NCI-H2227 (cell line): ENCODE measurements around the gene DBET.
"Not testable (repeated sequence)": the region's sequence is repeated elsewhere in the genome, so short reads cannot be mapped to it uniquely, and the experiment has no call there.

Source experiments
- DNase-seq: peaks from one replicate; lab custom pipeline; 2025; ENCODE audit not compliant: unreplicated experiment; lab: John Stamatoyannopoulos, UW

DBET gene

GRCh38 chr4:190049378-190050239 lies 14.7 kb upstream of the DBET start:
- DNase-seq = not testable (repeated sequence)

- DNase-seq = not testable (repeated sequence)
Observed at GRCh38 chr4:190058997-190059396, 5.3 kb upstream of the DBET start.

- DNase-seq = not testable (repeated sequence)
Observed at GRCh38 chr4:190064805-190065204, 503 bp downstream of the DBET start.

- not testable (repeated sequence) for DNase-seq
Observed at GRCh38 chr4:190068351-190068750, 4.0 kb downstream of the DBET start.

- DNase-seq = not testable (repeated sequence)
Observed at GRCh38 chr4:190093052-190093451, 28.8 kb downstream of the DBET start.

- DNase-seq = not testable (repeated sequence)
Observed at GRCh38 chr4:190094031-190094430, 29.7 kb downstream of the DBET start.

GRCh38 chr4:190095335-190095734 lies 31.0 kb downstream of the DBET start:
- not testable (repeated sequence) for DNase-seq

GRCh38 chr4:190099605-190100004 lies 35.3 kb downstream of the DBET start:
- DNase-seq = not testable (repeated sequence)

GRCh38 chr4:190101525-190101924 lies 37.2 kb downstream of the DBET start:
- not testable (repeated sequence) for DNase-seq

GRCh38 chr4:190106191-190106590 lies 41.9 kb downstream of the DBET start:
- DNase-seq = not testable (repeated sequence)

GRCh38 chr4:190106611-190107480 lies 42.5 kb downstream of the DBET start:
- DNase-seq = not testable (repeated sequence)

- DNase-seq = not testable (repeated sequence)
Observed at GRCh38 chr4:190107766-190108485, 43.6 kb downstream of the DBET start.

- DNase-seq = not testable (repeated sequence)
Observed at GRCh38 chr4:190108756-190109155, 44.5 kb downstream of the DBET start.

GRCh38 chr4:190109390-190110011 lies 45.2 kb downstream of the DBET start:
- DNase-seq = not testable (repeated sequence)

- DNase-seq = not testable (repeated sequence)
Observed at GRCh38 chr4:190110033-190110432, 45.7 kb downstream of the DBET start.

GRCh38 chr4:190110570-190111295 lies 46.4 kb downstream of the DBET start:
- DNase-seq = not testable (repeated sequence)

- DNase-seq = not testable (repeated sequence)
Observed at GRCh38 chr4:190112879-190113278, 48.6 kb downstream of the DBET start.

GRCh38 chr4:190114991-190115390 lies 50.7 kb downstream of the DBET start:
- DNase-seq = not testable (repeated sequence)
